Stimulated activated CD8-positive, alpha-beta memory T cell treated with anti-CD3 and anti-CD28 coated beads, Interleukin-7, amount 100 ng/mL, for 24 hours (primary cell): ENCODE results near the gene SH3D19.
"Not testable (repeated sequence)": the region's sequence is repeated elsewhere in the genome, so short reads cannot be mapped to it uniquely, and the experiment has no call there.

ENCODE experiments used
- DNase-seq: peaks from one replicate; pipeline ENCODE4 v3.0.0-alpha.2; 2020; ENCODE audit warnings: low read depth

Gene SH3D19

GRCh38 chr4:151322570-151322969, 2.8 kb downstream of the SH3D19 start:
- DNase-seq = no peak

GRCh38 chr4:151322161-151322560, 3.2 kb downstream of the SH3D19 start:
- not testable (repeated sequence) for DNase-seq

- DNase-seq = no peak
Observed at GRCh38 chr4:151321586-151321985, 3.8 kb downstream of the SH3D19 start.

GRCh38 chr4:151319490-151319889, 5.9 kb downstream of the SH3D19 start:
- DNase-seq = no peak

GRCh38 chr4:151318307-151319006, 6.9 kb downstream of the SH3D19 start:
- no peak for DNase-seq

GRCh38 chr4:151316645-151317044, 8.8 kb downstream of the SH3D19 start:
- no peak for DNase-seq

GRCh38 chr4:151315212-151315886, 10.1 kb downstream of the SH3D19 start:
- DNase-seq = no peak

GRCh38 chr4:151314479-151314878, 10.9 kb downstream of the SH3D19 start:
- DNase-seq = no peak

GRCh38 chr4:151314010-151314355, 11.4 kb downstream of the SH3D19 start:
- no peak for DNase-seq

GRCh38 chr4:151313306-151314009, 11.9 kb downstream of the SH3D19 start:
- DNase-seq = no peak

- no peak for DNase-seq
Observed at GRCh38 chr4:151310124-151310728, 15.2 kb downstream of the SH3D19 start.

GRCh38 chr4:151304755-151305154, 20.6 kb downstream of the SH3D19 start:
- DNase-seq = no peak

GRCh38 chr4:151304226-151304625, 21.2 kb downstream of the SH3D19 start:
- no peak for DNase-seq

GRCh38 chr4:151302432-151302831, 23.0 kb downstream of the SH3D19 start:
- DNase-seq = no peak

- DNase-seq = no peak
Observed at GRCh38 chr4:151297170-151297569, 28.2 kb downstream of the SH3D19 start.

- no peak for DNase-seq
Observed at GRCh38 chr4:151296227-151296626, 29.2 kb downstream of the SH3D19 start.

GRCh38 chr4:151294833-151295496, 30.4 kb downstream of the SH3D19 start:
- no peak for DNase-seq

GRCh38 chr4:151292038-151292437, 33.4 kb downstream of the SH3D19 start:
- no peak for DNase-seq

GRCh38 chr4:151291485-151291884, 33.9 kb downstream of the SH3D19 start:
- no peak for DNase-seq

- DNase-seq = no peak
Observed at GRCh38 chr4:151287409-151287808, 38.0 kb downstream of the SH3D19 start.

- DNase-seq = no peak
Observed at GRCh38 chr4:151284534-151285245, 40.7 kb downstream of the SH3D19 start.
